SK-N-SH treated with all-trans-retinoic acid at 6 μM for 48 hours (cell line): Measurements from ENCODE around the gene GGA3.

ENCODE experiments used
- ATAC-seq: fragments of 200-7000 bp; cut with Tn5 transposase; 3 replicates; pipeline ENCODE4 v1.9.1; 2020; ENCODE audit warnings: mild to moderate bottlenecking, moderate library complexity
- ARNTL ChIP-seq: fragments of 450-650 bp; formaldehyde crosslinking; IDR thresholded peaks from 2 replicates; pipeline ENCODE4 v1.5.0; 2020; ENCODE audit warnings: low read depth, mild to moderate bottlenecking, moderate library complexity, borderline replicate concordance
- BACH2 ChIP-seq: fragments of 250-450 bp; sonication (Bioruptor Pico); IDR thresholded peaks from 2 replicates; pipeline ENCODE4 v1.9.0; 2021; ENCODE audit warnings: mild to moderate bottlenecking, borderline replicate concordance
- CSDC2 ChIP-seq: fragments of 250-450 bp; sonication (Bioruptor Pico); IDR thresholded peaks from 2 replicates; pipeline ENCODE4 v1.5.0; 2020; ENCODE audit warnings: mild to moderate bottlenecking, moderate library complexity
- CSRNP3 ChIP-seq: fragments of 250-450 bp; sonication (Bioruptor Pico); IDR thresholded peaks from 2 replicates; pipeline ENCODE4 v1.5.1; 2021; ENCODE audit warnings: mild to moderate bottlenecking, moderate library complexity
- ESRRG ChIP-seq: fragments of 250-450 bp; sonication (Bioruptor Pico); IDR thresholded peaks from 2 replicates; pipeline ENCODE4 v1.6.1; 2021; ENCODE audit warnings: mild to moderate bottlenecking
- GLIS3 ChIP-seq: fragments of 250-450 bp; sonication (Bioruptor Pico); IDR thresholded peaks from 2 replicates; pipeline ENCODE4 v1.5.0; 2020; ENCODE audit warnings: mild to moderate bottlenecking, moderate library complexity
- ISL1 ChIP-seq: fragments of 250-450 bp; sonication (Bioruptor Pico); IDR thresholded peaks from 2 replicates; pipeline ENCODE4 v2.1.2; 2022; ENCODE audit warnings: mild to moderate bottlenecking, moderate library complexity
- OSR1 ChIP-seq: fragments of 250-450 bp; sonication (Bioruptor Pico); IDR thresholded peaks from 2 replicates; pipeline ENCODE4 v1.8.0; 2022; ENCODE audit warnings: moderate library complexity, mild to moderate bottlenecking, inconsistent platforms
- PPARA ChIP-seq: fragments of 250-450 bp; sonication (Bioruptor Pico); IDR thresholded peaks from 2 replicates; pipeline ENCODE4 v1.5.0; 2020; ENCODE audit warnings: mild to moderate bottlenecking, borderline replicate concordance
- RARB ChIP-seq: fragments of 250-450 bp; sonication (Bioruptor Pico); IDR thresholded peaks from 2 replicates; pipeline ENCODE4 v1.8.0; 2021; ENCODE audit warnings: mild to moderate bottlenecking, moderate library complexity
- SNAI2 ChIP-seq: fragments of 250-450 bp; sonication (Bioruptor Pico); IDR thresholded peaks from 2 replicates; pipeline ENCODE4 v1.5.0; 2020; ENCODE audit warnings: mild to moderate bottlenecking, moderate library complexity
- TCF4 ChIP-seq: fragments of 250-450 bp; sonication (Bioruptor Pico); IDR thresholded peaks from 2 replicates; pipeline ENCODE4 v1.8.0; 2021; ENCODE audit warnings: mild to moderate bottlenecking, moderate library complexity, borderline replicate concordance
- TOX ChIP-seq: fragments of 250-450 bp; sonication (Bioruptor Pico); IDR thresholded peaks from 2 replicates; pipeline ENCODE4 v1.8.0; 2021; ENCODE audit warnings: mild to moderate bottlenecking, moderate library complexity, borderline replicate concordance
- ZC3H10 ChIP-seq: fragments of 250-450 bp; sonication (Bioruptor Pico); IDR thresholded peaks from 2 replicates; pipeline ENCODE4 v1.5.1; 2021; ENCODE audit warnings: mild to moderate bottlenecking, moderate library complexity
- ZFP3 ChIP-seq: fragments of 250-450 bp; sonication (Bioruptor Pico); IDR thresholded peaks from 2 replicates; pipeline ENCODE4 v1.5.0; 2020; ENCODE audit warnings: mild to moderate bottlenecking, moderate library complexity
- ZFP30 ChIP-seq: fragments of 450-650 bp; formaldehyde crosslinking; IDR thresholded peaks from 2 replicates; pipeline ENCODE4 v1.5.0; 2022; ENCODE audit warnings: mild to moderate bottlenecking, moderate library complexity
- ZNF565 ChIP-seq: fragments of 450-650 bp; formaldehyde crosslinking; conservative IDR thresholded peaks from 2 replicates; pipeline ENCODE4 v1.5.0; 2020; ENCODE audit warnings: low read depth, mild to moderate bottlenecking, moderate library complexity
- ZNF70 ChIP-seq: fragments of 450-650 bp; formaldehyde crosslinking; IDR thresholded peaks from 2 replicates; pipeline ENCODE4 v1.5.0; 2020; ENCODE audit warnings: mild to moderate bottlenecking, moderate library complexity
- ZNF8 ChIP-seq: fragments of 450-650 bp; formaldehyde crosslinking; IDR thresholded peaks from 2 replicates; pipeline ENCODE4 v1.5.0; 2020; ENCODE audit warnings: mild to moderate bottlenecking, moderate library complexity
- TF ChIP-seq, protein P1 (sequence below): fragments of 250-450 bp; sonication (Bioruptor Pico); IDR thresholded peaks from 2 replicates; pipeline ENCODE4 v1.5.0; 2020; ENCODE audit warnings: mild to moderate bottlenecking, moderate library complexity
- TF ChIP-seq, protein P2 (sequence below): fragments of 250-450 bp; sonication (Bioruptor Pico); IDR thresholded peaks from 2 replicates; pipeline ENCODE4 v1.8.0; 2020; ENCODE audit warnings: mild to moderate bottlenecking, moderate library complexity, borderline replicate concordance
- TF ChIP-seq, protein P3 (sequence below): fragments of 250-450 bp; sonication (Bioruptor Pico); IDR thresholded peaks from 2 replicates; pipeline ENCODE4 v1.5.1; 2020; ENCODE audit warnings: low read depth, mild to moderate bottlenecking, moderate library complexity

GGA3 gene

DNA sequence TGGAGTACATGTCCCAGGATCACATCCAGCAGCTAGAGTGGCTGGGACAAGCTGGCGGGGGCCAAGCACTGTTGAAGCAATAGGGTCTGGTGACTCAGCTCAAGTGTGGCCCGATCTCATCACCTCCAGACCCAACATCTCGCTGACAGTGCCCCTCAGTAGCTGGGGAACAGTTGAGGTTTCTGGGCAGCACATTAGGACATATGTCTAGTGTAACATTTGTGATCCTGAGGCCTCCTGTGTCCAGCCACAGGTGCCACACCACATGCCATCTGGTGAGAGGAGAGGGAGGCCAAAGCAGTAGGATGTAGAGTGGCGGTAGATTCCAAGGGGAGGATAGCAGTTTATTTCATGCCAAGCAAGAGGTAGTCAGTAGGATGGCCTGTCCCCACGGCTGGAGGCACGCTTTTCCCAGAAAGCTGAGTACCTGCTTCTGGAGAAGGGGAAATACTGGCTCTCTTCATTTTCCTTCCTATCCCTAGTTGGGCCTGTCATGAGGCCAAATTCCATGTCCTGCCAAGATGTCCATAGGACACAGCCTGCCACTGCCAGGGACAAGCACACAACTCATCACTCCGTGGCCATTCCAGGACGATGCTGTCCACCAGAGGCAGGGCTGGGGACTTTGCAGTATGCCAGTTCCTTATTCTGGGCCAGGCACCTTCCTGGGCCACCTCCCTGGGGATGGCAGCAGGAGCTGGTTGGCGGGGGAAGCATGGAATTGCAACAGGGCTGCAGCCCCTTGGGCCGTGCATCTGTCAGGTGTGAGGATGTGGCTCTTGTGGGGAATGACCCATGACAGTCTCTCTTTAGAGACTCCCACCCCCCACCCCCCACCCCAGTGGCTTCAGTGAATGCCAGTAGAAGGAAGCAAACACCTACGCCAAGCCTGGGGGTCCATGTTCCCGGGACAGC, 24.0 kb downstream of the GGA3 start:
- TF ChIP-seq ZNF70 (no peak), OSR1 (CRISPR knock-in tag) (no peak), ZNF8 (CRISPR knock-in tag) (no peak), ZFP30 (CRISPR knock-in tag) (no peak), SNAI2 (CRISPR knock-in tag) (no peak), ISL1 (CRISPR knock-in tag) (no peak), CSRNP3 (CRISPR knock-in tag) (no peak), TOX (no peak), BACH2 (CRISPR knock-in tag) (no peak), ZFP3 (CRISPR knock-in tag) (no peak), CSDC2 (CRISPR knock-in tag) (no peak), ZNF565 (CRISPR knock-in tag) (no peak), ESRRG (CRISPR knock-in tag) (no peak), GLIS3 (CRISPR knock-in tag) (no peak), ARNTL (CRISPR knock-in tag) (no peak), TCF4 (no peak), ZC3H10 (CRISPR knock-in tag) (no peak), RARB (no peak), PPARA (CRISPR knock-in tag) (no peak)
- TF ChIP-seq, protein P1, sequence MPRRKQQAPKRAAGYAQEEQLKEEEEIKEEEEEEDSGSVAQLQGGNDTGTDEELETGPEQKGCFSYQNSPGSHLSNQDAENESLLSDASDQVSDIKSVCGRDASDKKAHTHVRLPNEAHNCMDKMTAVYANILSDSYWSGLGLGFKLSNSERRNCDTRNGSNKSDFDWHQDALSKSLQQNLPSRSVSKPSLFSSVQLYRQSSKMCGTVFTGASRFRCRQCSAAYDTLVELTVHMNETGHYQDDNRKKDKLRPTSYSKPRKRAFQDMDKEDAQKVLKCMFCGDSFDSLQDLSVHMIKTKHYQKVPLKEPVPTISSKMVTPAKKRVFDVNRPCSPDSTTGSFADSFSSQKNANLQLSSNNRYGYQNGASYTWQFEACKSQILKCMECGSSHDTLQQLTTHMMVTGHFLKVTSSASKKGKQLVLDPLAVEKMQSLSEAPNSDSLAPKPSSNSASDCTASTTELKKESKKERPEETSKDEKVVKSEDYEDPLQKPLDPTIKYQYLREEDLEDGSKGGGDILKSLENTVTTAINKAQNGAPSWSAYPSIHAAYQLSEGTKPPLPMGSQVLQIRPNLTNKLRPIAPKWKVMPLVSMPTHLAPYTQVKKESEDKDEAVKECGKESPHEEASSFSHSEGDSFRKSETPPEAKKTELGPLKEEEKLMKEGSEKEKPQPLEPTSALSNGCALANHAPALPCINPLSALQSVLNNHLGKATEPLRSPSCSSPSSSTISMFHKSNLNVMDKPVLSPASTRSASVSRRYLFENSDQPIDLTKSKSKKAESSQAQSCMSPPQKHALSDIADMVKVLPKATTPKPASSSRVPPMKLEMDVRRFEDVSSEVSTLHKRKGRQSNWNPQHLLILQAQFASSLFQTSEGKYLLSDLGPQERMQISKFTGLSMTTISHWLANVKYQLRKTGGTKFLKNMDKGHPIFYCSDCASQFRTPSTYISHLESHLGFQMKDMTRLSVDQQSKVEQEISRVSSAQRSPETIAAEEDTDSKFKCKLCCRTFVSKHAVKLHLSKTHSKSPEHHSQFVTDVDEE (CRISPR knock-in tag): no peak
- ATAC-seq: no peak

GRCh38 chr17:75232786-75233185, 28.6 kb downstream of the GGA3 start:
- no peak for ATAC-seq
- no peak for TF ChIP-seq ISL1 (CRISPR knock-in tag)
- TF ChIP-seq RARB: no peak
- no peak for TF ChIP-seq TOX
- TF ChIP-seq ZNF565 (CRISPR knock-in tag): no peak
- TF ChIP-seq ARNTL (CRISPR knock-in tag): no peak
- TF ChIP-seq, protein P2, sequence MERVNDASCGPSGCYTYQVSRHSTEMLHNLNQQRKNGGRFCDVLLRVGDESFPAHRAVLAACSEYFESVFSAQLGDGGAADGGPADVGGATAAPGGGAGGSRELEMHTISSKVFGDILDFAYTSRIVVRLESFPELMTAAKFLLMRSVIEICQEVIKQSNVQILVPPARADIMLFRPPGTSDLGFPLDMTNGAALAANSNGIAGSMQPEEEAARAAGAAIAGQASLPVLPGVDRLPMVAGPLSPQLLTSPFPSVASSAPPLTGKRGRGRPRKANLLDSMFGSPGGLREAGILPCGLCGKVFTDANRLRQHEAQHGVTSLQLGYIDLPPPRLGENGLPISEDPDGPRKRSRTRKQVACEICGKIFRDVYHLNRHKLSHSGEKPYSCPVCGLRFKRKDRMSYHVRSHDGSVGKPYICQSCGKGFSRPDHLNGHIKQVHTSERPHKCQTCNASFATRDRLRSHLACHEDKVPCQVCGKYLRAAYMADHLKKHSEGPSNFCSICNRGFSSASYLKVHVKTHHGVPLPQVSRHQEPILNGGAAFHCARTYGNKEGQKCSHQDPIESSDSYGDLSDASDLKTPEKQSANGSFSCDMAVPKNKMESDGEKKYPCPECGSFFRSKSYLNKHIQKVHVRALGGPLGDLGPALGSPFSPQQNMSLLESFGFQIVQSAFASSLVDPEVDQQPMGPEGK (CRISPR knock-in tag): no peak
- TF ChIP-seq CSRNP3 (CRISPR knock-in tag): no peak
- TF ChIP-seq GLIS3 (CRISPR knock-in tag): no peak

GRCh38 chr17:75231741-75232464, 29.5 kb downstream of the GGA3 start:
- TF ChIP-seq OSR1 (CRISPR knock-in tag): no peak
- TF ChIP-seq, protein P1 (CRISPR knock-in tag): no peak
- no peak for TF ChIP-seq RARB
- TF ChIP-seq BACH2 (CRISPR knock-in tag): no peak
- TF ChIP-seq ZFP3 (CRISPR knock-in tag): no peak
- TF ChIP-seq ARNTL (CRISPR knock-in tag): no peak
- TF ChIP-seq ESRRG (CRISPR knock-in tag): no peak
- no peak for TF ChIP-seq SNAI2 (CRISPR knock-in tag)
- no peak for TF ChIP-seq ZNF565 (CRISPR knock-in tag)
- TF ChIP-seq, protein P3, sequence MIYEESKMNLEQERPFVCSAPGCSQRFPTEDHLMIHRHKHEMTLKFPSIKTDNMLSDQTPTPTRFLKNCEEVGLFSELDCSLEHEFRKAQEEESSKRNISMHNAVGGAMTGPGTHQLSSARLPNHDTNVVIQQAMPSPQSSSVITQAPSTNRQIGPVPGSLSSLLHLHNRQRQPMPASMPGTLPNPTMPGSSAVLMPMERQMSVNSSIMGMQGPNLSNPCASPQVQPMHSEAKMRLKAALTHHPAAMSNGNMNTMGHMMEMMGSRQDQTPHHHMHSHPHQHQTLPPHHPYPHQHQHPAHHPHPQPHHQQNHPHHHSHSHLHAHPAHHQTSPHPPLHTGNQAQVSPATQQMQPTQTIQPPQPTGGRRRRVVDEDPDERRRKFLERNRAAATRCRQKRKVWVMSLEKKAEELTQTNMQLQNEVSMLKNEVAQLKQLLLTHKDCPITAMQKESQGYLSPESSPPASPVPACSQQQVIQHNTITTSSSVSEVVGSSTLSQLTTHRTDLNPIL (CRISPR knock-in tag): no peak
- TF ChIP-seq CSDC2 (CRISPR knock-in tag): no peak
- no peak for TF ChIP-seq ZNF8 (CRISPR knock-in tag)
- no peak for ATAC-seq
